ENCODE results near the gene CFAP65.

GRCh38 chr2:219023045-219023605 is 18.2 kb downstream of the CFAP65 start:
- TF ChIP-seq CTCF (optimal IDR thresholded peaks at IDR 0.05 in 1 of 3, IDR thresholded peaks at IDR 0.05 in 1 of 3, conservative IDR thresholded peaks at IDR 0.05 in 1 of 3; ENCODE audit: extremely low read depth in 1 of 3, insufficient read depth in 2 of 3, low read length in 3 of 3) (no peak), EZH2 (IDR thresholded peaks at IDR 0.05; ENCODE audit: low read length) (no peak)

All from keratinocyte (primary cell).